AG04450 (cell line): Measurements from ENCODE around the gene PLEKHN1. TPM values are rescaled to one million over a fixed set of nuclear protein-coding genes. Genes with fewer than 3 reads are reported as not detected.

Experiments used
- CTCF ChIA-PET: fragments of 300-600, 350-600 bp; formaldehyde crosslinking; extraction: SDS; loops from one replicate; lab custom pipeline; 2022; ENCODE audit warnings: antibody characterized with exemption, inconsistent platforms; lab: Charles Lee
- POLR2A ChIA-PET: fragments of 350-600 bp; formaldehyde crosslinking; extraction: SDS; loops from one replicate; lab custom pipeline; 2021; ENCODE audit warnings: antibody characterized with exemption, inconsistent platforms; lab: Yijun Ruan, JAX
- DNase-seq: peaks from one replicate; pipeline ENCODE4 v3.0.0-alpha.2; 2011; ENCODE audit warnings: low read depth, low spot score
- H3K27ac ChIP-seq: one replicate; pipeline ENCODE4 v1.5.1; 2012; ENCODE audit warnings: low read depth, low read length, control low read depth
- H3K27me3 ChIP-seq: one replicate; pipeline ENCODE4 v1.6.0; 2012; ENCODE audit warnings: low read length; ENCODE audit not compliant: control insufficient read depth, insufficient read depth
- H3K4me3 ChIP-seq: 2 replicates; pipeline ENCODE4 v1.5.1; 2011; ENCODE audit warnings: mild to moderate bottlenecking, low read depth, low read length, control low read depth
- H3K9me3 ChIP-seq: 2 replicates; pipeline ENCODE4 v1.5.1; 2012; ENCODE audit warnings: low read length; ENCODE audit not compliant: control insufficient read depth, insufficient read depth
- CTCF ChIP-seq: IDR thresholded peaks from 2 replicates; pipeline ENCODE4 v1.5.1; 2011; ENCODE audit warnings: low read depth, low read length, control low read depth, inconsistent platforms
- polyA plus RNA-seq: library from polyadenylated mRNA; depleted of rRNA; stranded (reverse); fragments of >200 nt; gene quantifications from 2 replicates; pipeline ENCODE4 v1.2.3, GENCODE V29; 2011

PLEKHN1 gene
- polyA plus RNA-seq, 1 experiment: 0.15 TPM

- ChIA-PET POLR2A (interaction anchor here (0.8 kb wide), 1 partner anchor 12 kb away, joined by 3 read pairs; no protein-coding TSS in a partner anchor), CTCF (no interaction called here)
- peaks cover 4% of the 10 kb centered on the region; the same call in 1 of the 2 replicates for H3K9me3 ChIP-seq
- no peak within 1 kb of the TSS for H3K27ac ChIP-seq
- no peak for TF ChIP-seq CTCF
- peak within 1 kb of the TSS; percentile 65 for H3K4me3 ChIP-seq
- no peak for DNase-seq
- H3K27me3 ChIP-seq: no peaks in the 10 kb centered on the region
These were observed 5.7 kb upstream of the PLEKHN1 start, which contains the start of gene KLHL17 for GRCh38 chr1:960363-961131. Gene KLHL17, plus strand, starts transcription at chr1:960584. Its CDS starts 110 bp downstream, at chr1:960694.

GRCh38 chr1:961132-961669, 5.1 kb upstream of the PLEKHN1 start:
- POLR2A ChIA-PET: interaction anchor here (0.8 kb wide), 1 partner anchor 12 kb away, joined by 3 read pairs; no protein-coding TSS in a partner anchor

GRCh38 chr1:962381-963300, 3.6 kb upstream of the PLEKHN1 start:
- TF ChIP-seq CTCF: no peak
- no peak overlapping the region for H3K4me3 ChIP-seq
- POLR2A ChIA-PET: no interaction called here
- CTCF ChIA-PET: no interaction called here
- no peak for DNase-seq
- peaks cover 4% of the 10 kb centered on the region; the same call in 1 of the 2 replicates for H3K9me3 ChIP-seq
- H3K27ac ChIP-seq: no peak overlapping the region
- no peaks in the 10 kb centered on the region for H3K27me3 ChIP-seq

More at GRCh38 chr1:961132-961669, 5.1 kb upstream of the PLEKHN1 start:
- DNase-seq: no peak
- Histone ChIP-seq H3K27ac (no peak overlapping the region), H3K27me3 (no peaks in the 10 kb centered on the region), H3K9me3 (peaks cover 4% of the 10 kb centered on the region; the same call in 1 of the 2 replicates), H3K4me3 (peak overlapping the region; percentile 65)
- no peak for TF ChIP-seq CTCF
- CTCF ChIA-PET: no interaction called here

- TF ChIP-seq CTCF: no peak
- Histone ChIP-seq H3K4me3 (no peak overlapping the region), H3K27ac (no peak overlapping the region), H3K9me3 (peaks cover 4% of the 10 kb centered on the region; the same call in 1 of the 2 replicates), H3K27me3 (no peaks in the 10 kb centered on the region)
- ChIA-PET CTCF (no interaction called here), POLR2A (no interaction called here)
- DNase-seq: no peak
These were observed 3.0 kb upstream of the PLEKHN1 start for GRCh38 chr1:963301-963651.
